ENCODE measurements around the gene SHANK1.

Gene SHANK1

DNA sequence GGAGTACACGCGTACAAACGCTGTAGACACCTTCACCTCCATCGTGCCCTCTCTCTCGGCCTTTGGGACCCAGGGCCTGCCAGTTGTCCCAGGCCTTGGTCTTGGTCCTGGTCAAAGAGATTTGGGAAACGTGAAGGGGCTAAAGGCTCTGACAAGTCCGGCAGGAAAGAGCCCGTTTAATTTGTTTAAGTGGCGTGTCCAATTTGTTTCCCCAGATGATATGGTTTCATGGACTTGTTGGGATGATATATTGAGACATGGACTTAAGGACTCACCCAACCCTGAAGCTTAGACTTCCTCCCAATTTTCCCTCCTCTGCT is 6.3 kb upstream of the SHANK1 start:
- POLR2A ChIA-PET (ENCODE audit: low non-redundant PET) = no interaction called here
- TF ChIP-seq, protein P1, sequence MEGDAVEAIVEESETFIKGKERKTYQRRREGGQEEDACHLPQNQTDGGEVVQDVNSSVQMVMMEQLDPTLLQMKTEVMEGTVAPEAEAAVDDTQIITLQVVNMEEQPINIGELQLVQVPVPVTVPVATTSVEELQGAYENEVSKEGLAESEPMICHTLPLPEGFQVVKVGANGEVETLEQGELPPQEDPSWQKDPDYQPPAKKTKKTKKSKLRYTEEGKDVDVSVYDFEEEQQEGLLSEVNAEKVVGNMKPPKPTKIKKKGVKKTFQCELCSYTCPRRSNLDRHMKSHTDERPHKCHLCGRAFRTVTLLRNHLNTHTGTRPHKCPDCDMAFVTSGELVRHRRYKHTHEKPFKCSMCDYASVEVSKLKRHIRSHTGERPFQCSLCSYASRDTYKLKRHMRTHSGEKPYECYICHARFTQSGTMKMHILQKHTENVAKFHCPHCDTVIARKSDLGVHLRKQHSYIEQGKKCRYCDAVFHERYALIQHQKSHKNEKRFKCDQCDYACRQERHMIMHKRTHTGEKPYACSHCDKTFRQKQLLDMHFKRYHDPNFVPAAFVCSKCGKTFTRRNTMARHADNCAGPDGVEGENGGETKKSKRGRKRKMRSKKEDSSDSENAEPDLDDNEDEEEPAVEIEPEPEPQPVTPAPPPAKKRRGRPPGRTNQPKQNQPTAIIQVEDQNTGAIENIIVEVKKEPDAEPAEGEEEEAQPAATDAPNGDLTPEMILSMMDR (conservative IDR thresholded peaks at IDR 0.05; ENCODE audit: low read depth) = no peak
- H3K27ac ChIP-seq = peak overlapping the region; percentile 85
- CTCF ChIA-PET = no interaction called here
- DNase-seq (ENCODE audit: low spot score) = no peak

DNA sequence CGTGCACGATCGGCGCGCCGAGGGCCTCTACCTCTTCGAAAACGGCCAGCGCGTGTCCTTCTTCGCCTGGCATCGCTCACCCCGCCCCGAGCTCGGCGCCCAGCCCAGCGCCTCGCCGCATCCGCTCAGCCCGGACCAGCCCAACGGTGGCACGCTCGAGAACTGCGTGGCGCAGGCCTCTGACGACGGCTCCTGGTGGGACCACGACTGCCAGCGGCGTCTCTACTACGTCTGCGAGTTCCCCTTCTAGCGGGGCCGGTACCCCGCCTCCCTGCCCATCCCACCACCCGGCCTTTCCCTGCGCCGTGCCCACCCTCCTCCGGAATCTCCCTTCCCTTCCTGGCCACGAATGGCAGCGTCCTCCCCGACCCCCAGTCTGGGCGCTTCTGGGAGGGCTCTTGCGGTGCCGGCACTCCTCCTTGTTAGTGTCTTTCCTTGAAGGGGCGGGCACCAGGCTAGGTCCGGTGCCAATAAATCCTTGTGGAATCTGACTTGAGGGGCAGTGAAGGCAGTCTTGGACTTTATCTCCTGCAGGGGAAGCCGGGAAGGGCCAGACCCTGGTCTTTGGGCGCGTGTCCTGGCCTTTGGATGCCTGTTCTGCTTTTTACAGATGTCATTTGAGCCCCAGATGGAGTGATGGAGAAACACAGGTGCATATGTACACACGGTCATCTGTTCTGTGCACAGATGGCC is 5.8 kb upstream of the SHANK1 start:
- DNase-seq (ENCODE audit: low spot score) = no peak
- peak overlapping the region; percentile 85 for H3K27ac ChIP-seq
- CTCF ChIA-PET = interaction anchor here (0.6 to 1.6 kb wide), 8 partner anchors 59 to 432 kb away, joined by 3 to 9 read pairs (median 4); no protein-coding TSS in a partner anchor
- TF ChIP-seq, protein P1 (conservative IDR thresholded peaks at IDR 0.05; ENCODE audit: low read depth) = no peak
- POLR2A ChIA-PET (ENCODE audit: low non-redundant PET) = interaction anchor here (0.5 kb wide), 1 partner anchor 408 kb away, joined by 5 read pairs; no protein-coding TSS in a partner anchor

DNA sequence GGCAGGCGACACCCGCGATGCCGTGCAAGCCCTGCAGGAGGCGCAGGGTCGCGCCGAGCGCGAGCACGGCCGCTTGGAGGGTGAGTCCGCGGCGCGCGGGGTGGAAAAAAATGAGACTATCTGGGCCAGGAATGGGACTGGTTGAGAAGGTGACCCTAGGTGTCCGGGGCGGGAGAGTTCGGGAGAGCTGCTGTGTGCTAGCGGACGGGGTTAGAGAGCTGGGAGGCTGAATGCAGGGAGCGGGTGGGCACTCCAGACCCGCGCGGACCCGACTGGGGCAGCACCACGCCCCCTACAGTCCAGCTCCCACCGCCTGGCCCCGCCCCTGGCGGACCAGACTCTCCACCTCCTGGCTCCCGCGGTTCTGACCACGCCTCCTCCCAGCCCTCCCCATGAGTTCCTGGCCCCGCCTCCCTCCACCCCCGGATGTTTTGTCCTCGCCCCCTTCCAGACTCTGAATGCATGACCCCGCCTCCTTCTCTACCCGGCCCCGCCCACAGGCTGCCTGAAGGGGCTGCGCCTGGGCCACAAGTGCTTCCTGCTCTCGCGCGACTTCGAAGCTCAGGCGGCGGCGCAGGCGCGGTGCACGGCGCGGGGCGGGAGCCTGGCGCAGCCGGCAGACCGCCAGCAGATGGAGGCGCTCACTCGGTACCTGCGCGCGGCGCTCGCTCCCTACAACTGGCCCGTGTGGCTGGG is 5.1 kb upstream of the SHANK1 start:
- H3K27ac ChIP-seq = peak overlapping the region; percentile 85
- ChIA-PET POLR2A (ENCODE audit: low non-redundant PET) (no interaction called here), CTCF (interaction anchor here (0.6 to 1.6 kb wide), 19 partner anchors 10 to 433 kb away, joined by 3 to 9 read pairs (median 3); partner anchors contain the start of gene KLK7)
- TF ChIP-seq, protein P1 (conservative IDR thresholded peaks at IDR 0.05; ENCODE audit: low read depth) = peak; percentile 91
- peak; percentile 100 for DNase-seq (ENCODE audit: low spot score)

DNA sequence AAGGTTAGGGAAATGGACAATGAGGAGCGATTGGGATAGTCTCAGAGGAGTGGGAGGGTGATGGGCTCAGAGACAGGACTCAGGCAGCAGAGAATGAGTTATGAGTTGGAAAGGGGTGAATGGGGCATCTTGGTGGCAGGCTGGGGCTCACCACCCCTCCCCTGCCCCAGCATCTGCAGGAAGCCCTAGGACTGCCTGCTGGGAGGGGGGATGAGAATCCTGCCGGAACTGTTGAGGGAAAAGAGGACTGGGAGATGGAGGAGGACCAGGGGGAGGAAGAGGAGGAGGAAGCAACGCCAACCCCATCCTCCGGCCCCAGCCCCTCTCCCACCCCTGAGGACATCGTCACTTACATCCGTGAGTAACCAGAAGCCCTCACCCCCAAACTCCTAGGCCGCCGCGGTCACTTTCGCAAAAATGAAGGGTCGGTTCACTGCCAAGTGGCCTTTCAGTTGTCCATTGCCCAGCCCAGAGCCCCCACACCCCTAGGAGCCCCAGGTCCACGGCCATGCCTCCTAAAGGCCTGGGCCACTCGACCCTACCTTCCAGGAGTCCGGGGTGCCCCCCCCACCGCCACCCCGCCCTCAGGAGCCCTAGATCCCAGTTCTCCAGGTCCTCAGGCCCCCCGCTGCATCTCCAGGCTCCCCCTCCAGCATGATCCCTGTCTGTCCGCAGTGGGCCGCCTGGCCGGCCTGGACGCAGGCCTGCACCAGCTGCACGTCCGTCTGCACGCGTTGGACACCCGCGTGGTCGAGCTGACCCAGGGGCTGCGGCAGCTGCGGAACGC is 4.3 kb upstream of the SHANK1 start:
- H3K27ac ChIP-seq = peak overlapping the region; percentile 85
- TF ChIP-seq, protein P1 (conservative IDR thresholded peaks at IDR 0.05; ENCODE audit: low read depth) = no peak
- ChIA-PET CTCF (interaction anchor here (0.6 to 1.6 kb wide), 13 partner anchors 10 to 433 kb away, joined by 3 to 9 read pairs (median 3); partner anchors contain the start of gene KLK7), POLR2A (ENCODE audit: low non-redundant PET) (no interaction called here)
- DNase-seq (ENCODE audit: low spot score) = no peak

DNA sequence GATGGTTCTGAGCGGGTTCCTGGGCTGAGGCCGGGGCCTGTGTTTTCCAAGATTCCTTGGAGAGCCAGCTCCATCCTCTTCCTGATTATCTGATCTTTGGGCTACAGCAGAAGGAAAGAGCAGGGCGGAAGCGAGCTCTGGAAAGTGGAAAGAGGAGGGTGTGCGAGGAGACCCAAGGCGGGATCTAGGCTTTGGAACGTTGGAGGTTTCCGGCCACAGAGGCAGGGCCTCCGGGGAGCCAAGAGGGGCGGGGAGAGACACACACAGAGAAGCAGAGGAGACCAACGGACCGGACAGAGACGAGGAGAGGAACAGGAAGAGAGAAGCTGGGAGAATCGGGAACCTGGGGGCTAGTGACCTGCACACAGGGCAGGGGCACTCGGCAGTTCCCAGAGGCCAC is 3.5 kb upstream of the SHANK1 start, which contains the start of gene CLEC11A:
Gene CLEC11A (plus strand): TSS at position 296 of the 400 bp plus-strand sequence. CDS start 162 bp downstream, outside the sequence.
- ChIA-PET POLR2A (ENCODE audit: low non-redundant PET) (no interaction called here), CTCF (interaction anchor here (0.7 to 1.2 kb wide), 3 partner anchors 9 to 199 kb away, joined by 3 to 4 read pairs (median 3); no protein-coding TSS in a partner anchor)
- DNase-seq (ENCODE audit: low spot score) = no peak

More for the DNA sequence above, 3.5 kb upstream of the SHANK1 start, which contains the start of gene CLEC11A:
- peak within 1 kb of the TSS; percentile 85 for H3K27ac ChIP-seq
- TF ChIP-seq, protein P1 (conservative IDR thresholded peaks at IDR 0.05; ENCODE audit: low read depth) = no peak

Data from RWPE1 (cell line).